HCT116 (cell line): ENCODE measurements around the gene IGSF6.

ENCODE experiments used
- CEBPB ChIP-seq: IDR thresholded peaks from 2 replicates; pipeline ENCODE4 v1.6.1; 2012; ENCODE audit warnings: low read depth
- ELF1 ChIP-seq: IDR thresholded peaks from 2 replicates; pipeline ENCODE4 v1.6.1; 2012; ENCODE audit warnings: low read depth, borderline replicate concordance
- EZH2 ChIP-seq: fragments of 200-600 bp; sonication (generic); IDR thresholded peaks from 2 replicates; pipeline ENCODE4 v1.6.1; 2017; ENCODE audit warnings: antibody characterized with exemption, mixed run types
- EZH2phosphoT487 ChIP-seq: fragments of 200-600 bp; IDR thresholded peaks from 2 replicates; pipeline ENCODE4 v1.6.1; 2018; ENCODE audit warnings: antibody characterized with exemption, borderline replicate concordance
- MAX ChIP-seq: IDR thresholded peaks from 2 replicates; pipeline ENCODE4 v1.6.1; 2012
- POLR2A ChIP-seq: IDR thresholded peaks from 2 replicates; pipeline ENCODE4 v1.7.0; 2011; ENCODE audit warnings: borderline replicate concordance; ENCODE audit not compliant: insufficient read depth, insufficient read length; ENCODE audit errors: extremely low read depth
- POLR2AphosphoS5 ChIP-seq: IDR thresholded peaks from 2 replicates; pipeline ENCODE4 v1.6.1; 2011; ENCODE audit warnings: mild to moderate bottlenecking, low read depth, low read length, moderate library complexity
- RAD21 ChIP-seq: IDR thresholded peaks from 2 replicates; pipeline ENCODE4 v1.6.1; 2012; ENCODE audit warnings: low read depth, mild to moderate bottlenecking
- REST ChIP-seq: IDR thresholded peaks from 2 replicates; pipeline ENCODE4 v1.6.1; 2012; ENCODE audit warnings: low read depth
- SIN3A ChIP-seq: IDR thresholded peaks from 2 replicates; pipeline ENCODE4 v1.6.1; 2012; ENCODE audit warnings: low read depth
- SP1 ChIP-seq: IDR thresholded peaks from 2 replicates; pipeline ENCODE4 v1.6.1; 2012; ENCODE audit warnings: low read depth
- YY1 ChIP-seq: IDR thresholded peaks from 2 replicates; pipeline ENCODE4 v1.6.1; 2011; ENCODE audit warnings: low read length, low read depth, moderate library complexity, mild to moderate bottlenecking; ENCODE audit not compliant: insufficient replicate concordance; ENCODE audit errors: extremely low read depth
- ZNF274 ChIP-seq: fragments of 200-500 bp; sonication (Bioruptor generic); IDR thresholded peaks from 2 replicates; pipeline ENCODE4 v1.6.1; 2014; ENCODE audit warnings: mild to moderate bottlenecking, low read depth, low read length, inconsistent platforms
- TF ChIP-seq, protein P1 (sequence below), 3 experiments: fragments of 200-600 bp in 1 of 3; sonication (generic) in 1 of 3; IDR thresholded peaks in 2 of 3; conservative IDR thresholded peaks in 1 of 3; 2 replicates each; pipeline ENCODE4 v1.5.1; 2012 to 2017; ENCODE audit warnings: low read depth in 2 of 3, low read length in 2 of 3, antibody characterized with exemption in 1 of 3, borderline replicate concordance in 1 of 3, control low read depth in 1 of 3, mild to moderate bottlenecking in 1 of 3, mixed read lengths in 1 of 3, mixed run types in 1 of 3, moderate library complexity in 1 of 3; ENCODE audit not compliant: insufficient read depth in 1 of 3

- TF ChIP-seq POLR2A (no peak), RAD21 (no peak), EZH2 (no peak), SP1 (no peak), ELF1 (no peak), EZH2phosphoT487 (no peak), POLR2AphosphoS5 (no peak), MAX (no peak), REST (no peak), CEBPB (no peak), ZNF274 (no peak), YY1 (no peak), SIN3A (no peak)
- TF ChIP-seq, protein P1, sequence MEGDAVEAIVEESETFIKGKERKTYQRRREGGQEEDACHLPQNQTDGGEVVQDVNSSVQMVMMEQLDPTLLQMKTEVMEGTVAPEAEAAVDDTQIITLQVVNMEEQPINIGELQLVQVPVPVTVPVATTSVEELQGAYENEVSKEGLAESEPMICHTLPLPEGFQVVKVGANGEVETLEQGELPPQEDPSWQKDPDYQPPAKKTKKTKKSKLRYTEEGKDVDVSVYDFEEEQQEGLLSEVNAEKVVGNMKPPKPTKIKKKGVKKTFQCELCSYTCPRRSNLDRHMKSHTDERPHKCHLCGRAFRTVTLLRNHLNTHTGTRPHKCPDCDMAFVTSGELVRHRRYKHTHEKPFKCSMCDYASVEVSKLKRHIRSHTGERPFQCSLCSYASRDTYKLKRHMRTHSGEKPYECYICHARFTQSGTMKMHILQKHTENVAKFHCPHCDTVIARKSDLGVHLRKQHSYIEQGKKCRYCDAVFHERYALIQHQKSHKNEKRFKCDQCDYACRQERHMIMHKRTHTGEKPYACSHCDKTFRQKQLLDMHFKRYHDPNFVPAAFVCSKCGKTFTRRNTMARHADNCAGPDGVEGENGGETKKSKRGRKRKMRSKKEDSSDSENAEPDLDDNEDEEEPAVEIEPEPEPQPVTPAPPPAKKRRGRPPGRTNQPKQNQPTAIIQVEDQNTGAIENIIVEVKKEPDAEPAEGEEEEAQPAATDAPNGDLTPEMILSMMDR (IDR thresholded peaks at IDR 0.05 in 2 of 3, conservative IDR thresholded peaks at IDR 0.05 in 1 of 3; ENCODE audit: borderline replicate concordance in 1 of 3, insufficient read depth in 1 of 3, low read depth in 2 of 3, low read length in 2 of 3) = no peak
Observed at GRCh38 chr16:21650521-21650920, 1.9 kb downstream of the IGSF6 start.
